Tibial artery (tissue), 4 donors: ENCODE results near the gene GABRR1.

Experiments
- DNase-seq, 2 donors: peaks; one replicate each; pipeline ENCODE4 v3.0.0-alpha.2; 2019
- H3K27ac ChIP-seq, 2 donors: fragments of 200-600 bp; sonication (generic) in 1 of 2; 1 replicate in 1 of 2; 2 replicates in 1 of 2; pipeline ENCODE4 v1.5.1; 2018 to 2019; ENCODE audit warnings: mild to moderate bottlenecking in 1 of 2
- H3K27me3 ChIP-seq, 2 donors: fragments of 200-600 bp; sonication (generic) in 1 of 2; one replicate each; pipeline versions ENCODE4 v1.5.1 to v1.6.0; 2016 to 2019
- H3K36me3 ChIP-seq, 3 donors: fragments of 200-600 bp; sonication (generic) in 2 of 3; one replicate each; pipeline ENCODE4 v1.5.1; 2016 to 2019; ENCODE audit warnings: mild to moderate bottlenecking in 2 of 3
- H3K4me1 ChIP-seq, 4 donors: fragments of 200-600 bp; sonication (generic) in 2 of 4; 1 replicate in 3 of 4; 2 replicates in 1 of 4; pipeline ENCODE4 v1.5.1; 2016 to 2019
- H3K4me3 ChIP-seq, 2 donors: fragments of 200-600 bp; sonication (generic) in 1 of 2; 1 replicate in 1 of 2; 2 replicates in 1 of 2; pipeline ENCODE4 v1.5.1; 2018 to 2019; ENCODE audit warnings: mild to moderate bottlenecking in 2 of 2
- H3K9me3 ChIP-seq, 3 donors: fragments of 200-600 bp; sonication (generic) in 1 of 3; one replicate each; pipeline ENCODE4 v1.5.1; 2016 to 2019
- CTCF ChIP-seq, 2 experiments: fragments of 200-600 bp in 1 of 2; fragments of 450-650 bp in 1 of 2; IDR thresholded peaks; one replicate each; pipeline ENCODE4 v1.5.1; 2017 to 2019; ENCODE audit warnings: antibody characterized with exemption in 2 of 2, mild to moderate bottlenecking in 1 of 2, moderate library complexity in 1 of 2
- intact Hi-C: fragments of 100-400 bp; cut with DNase I; formaldehyde crosslinking; loops from one replicate; pipeline ENCODE4 v1.15.0; 2023; ENCODE audit warnings: low total_unique reads

Gene GABRR1

GRCh38 chr6:89217299-89217910 lies at the start of gene GABRR1:
TSS of gene GABRR1 (minus strand) at chr6:89217358. CDS start at chr6:89217322, 36 bp downstream.
- Histone ChIP-seq H3K36me3 (no peaks in the 10 kb centered on the region), H3K4me1 (peaks cover 0 to 24% (median 13%) of the 10 kb centered on the region in 4 donors), H3K4me3 (peak within 1 kb of the TSS; percentile 22 to 26), H3K27ac (peak within 1 kb of the TSS; percentile 34 to 38), H3K27me3 (no peaks in the 10 kb centered on the region), H3K9me3 (no peaks in the 10 kb centered on the region)
- peak in 1 of 2 donors; percentile 43 for DNase-seq
- no peak for TF ChIP-seq CTCF (IDR thresholded peaks at IDR 0.05)
- intact Hi-C loops, result no loop called here

- H3K9me3 ChIP-seq, result no peaks in the 10 kb centered on the region
- no peak overlapping the region for H3K27ac ChIP-seq
- H3K36me3 ChIP-seq, result no peaks in the 10 kb centered on the region
- no peaks in the 10 kb centered on the region for H3K27me3 ChIP-seq
- H3K4me3 ChIP-seq, result no peak overlapping the region
- TF ChIP-seq CTCF (IDR thresholded peaks at IDR 0.05), result no peak
- intact Hi-C loops, result no loop called here
- DNase-seq, result no peak
- H3K4me1 ChIP-seq, result no peaks in the 10 kb centered on the region
Observed at GRCh38 chr6:89264296-89264695, 47.1 kb upstream of the GABRR1 start.

DNA sequence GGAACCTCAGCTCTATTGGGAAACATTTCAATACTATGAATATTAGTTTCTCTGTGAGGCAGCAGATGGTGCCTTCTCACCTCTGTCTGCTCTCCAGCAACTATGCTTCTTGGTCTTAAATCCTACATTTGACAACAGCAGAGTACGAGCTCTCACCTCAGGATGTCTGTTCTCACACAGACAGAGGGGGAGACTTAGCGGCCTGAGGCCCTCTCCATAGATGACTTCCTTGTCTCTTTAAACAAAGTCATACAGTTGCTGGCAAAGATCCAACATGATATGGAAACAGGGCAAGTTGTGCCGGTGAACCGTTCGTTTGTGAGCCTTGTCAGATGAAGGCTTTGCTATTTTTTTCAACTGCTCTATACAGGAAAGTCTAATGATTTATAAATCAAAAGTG lies 43.7 kb upstream of the GABRR1 start:
- Histone ChIP-seq H3K4me3 (no peak overlapping the region), H3K27ac (no peak overlapping the region), H3K4me1 (no peaks in the 10 kb centered on the region), H3K27me3 (no peaks in the 10 kb centered on the region), H3K36me3 (no peaks in the 10 kb centered on the region), H3K9me3 (no peaks in the 10 kb centered on the region)
- DNase-seq, result no peak
- intact Hi-C loops, result no loop called here
- no peak for TF ChIP-seq CTCF (IDR thresholded peaks at IDR 0.05)

DNA sequence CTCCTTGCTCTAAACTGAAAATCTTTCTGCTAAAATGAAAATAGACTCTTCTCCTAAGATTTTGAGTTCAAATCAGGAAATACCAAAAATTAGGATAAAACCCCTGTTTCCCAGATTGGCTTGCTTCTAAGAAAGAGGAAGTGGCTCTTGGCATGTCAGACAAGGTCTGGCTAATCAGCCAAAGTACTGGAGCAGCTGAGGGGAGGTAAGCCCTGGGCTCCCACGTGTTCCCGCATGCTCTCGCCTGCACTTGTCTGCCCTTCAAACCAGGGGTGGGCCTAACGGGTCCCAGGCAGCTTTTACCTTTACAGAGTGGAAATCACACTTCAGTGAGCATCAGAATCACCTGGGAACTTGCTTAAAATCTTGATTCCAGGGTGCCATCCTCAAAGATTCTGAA lies 43.2 kb upstream of the GABRR1 start:
- Histone ChIP-seq H3K27ac (no peak overlapping the region), H3K36me3 (no peaks in the 10 kb centered on the region), H3K9me3 (no peaks in the 10 kb centered on the region), H3K4me3 (no peak overlapping the region), H3K27me3 (no peaks in the 10 kb centered on the region), H3K4me1 (no peaks in the 10 kb centered on the region)
- no peak for TF ChIP-seq CTCF (IDR thresholded peaks at IDR 0.05)
- no peak for DNase-seq
- intact Hi-C loops, result no loop called here

DNA sequence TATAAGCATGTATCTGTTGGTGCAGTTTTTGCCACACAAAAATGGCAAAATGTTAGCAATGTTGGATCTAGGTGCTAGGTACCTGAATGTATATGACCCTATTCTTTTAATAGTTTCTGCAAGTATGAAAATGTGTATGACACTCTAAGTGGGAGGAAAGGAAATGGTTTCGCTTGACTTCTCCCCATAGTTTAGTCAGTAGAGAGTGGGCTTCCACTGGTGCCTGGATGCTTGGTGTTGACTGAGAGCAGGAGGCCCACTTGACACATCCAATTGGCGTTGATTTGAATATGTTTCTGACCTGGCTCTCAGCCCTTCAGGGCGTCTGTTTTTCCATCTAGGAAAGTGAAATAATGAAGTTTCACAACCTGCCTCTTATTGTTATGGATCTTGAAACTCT lies 41.8 kb upstream of the GABRR1 start:
- Histone ChIP-seq H3K27ac (no peak overlapping the region), H3K4me3 (no peak overlapping the region), H3K36me3 (no peaks in the 10 kb centered on the region), H3K4me1 (no peaks in the 10 kb centered on the region), H3K9me3 (no peaks in the 10 kb centered on the region), H3K27me3 (no peaks in the 10 kb centered on the region)
- DNase-seq, result no peak
- intact Hi-C loops, result no loop called here
- no peak for TF ChIP-seq CTCF (IDR thresholded peaks at IDR 0.05)

- Histone ChIP-seq H3K27ac (no peak overlapping the region), H3K9me3 (no peaks in the 10 kb centered on the region), H3K27me3 (no peaks in the 10 kb centered on the region), H3K36me3 (no peaks in the 10 kb centered on the region), H3K4me1 (no peaks in the 10 kb centered on the region), H3K4me3 (no peak overlapping the region)
- DNase-seq, result no peak
- no peak for TF ChIP-seq CTCF (IDR thresholded peaks at IDR 0.05)
- intact Hi-C loops, result no loop called here
Observed at GRCh38 chr6:89257781-89258180, 40.6 kb upstream of the GABRR1 start.
